Nephron progenitor cell (in vitro differentiated cells): ENCODE measurements around the gene NIPAL3.
A peak's percentile ranks its signal among the peaks of the same experiment; 100 is the strongest.

Experiments
- DNase-seq: peaks from one replicate; pipeline ENCODE4 v3.0.0; 2021
- H3K27ac Mint-ChIP-seq: 2 replicates; pipeline ENCODE4 v1.8.0; 2021; ENCODE audit warnings: mild to moderate bottlenecking, moderate library complexity, mixed read lengths
- H3K27me3 Mint-ChIP-seq: 2 replicates; pipeline ENCODE4 v1.8.0; 2021; ENCODE audit warnings: mild to moderate bottlenecking, low read depth, mixed read lengths; ENCODE audit not compliant: poor library complexity
- H3K36me3 Mint-ChIP-seq: 2 replicates; pipeline ENCODE4 v1.8.0; 2021; ENCODE audit warnings: low read depth, mixed read lengths
- H3K4me1 Mint-ChIP-seq: 2 replicates; pipeline ENCODE4 v1.8.0; 2021; ENCODE audit warnings: mixed read lengths
- H3K4me3 Mint-ChIP-seq: 2 replicates; pipeline ENCODE4 v1.8.0; 2021; ENCODE audit warnings: mild to moderate bottlenecking, moderate library complexity, mixed read lengths
- H3K9me3 Mint-ChIP-seq: 2 replicates; pipeline ENCODE4 v1.8.0; 2021; ENCODE audit warnings: mild to moderate bottlenecking, moderate library complexity, mixed read lengths
- CTCF ChIP-seq: fragments of 200-600 bp; sonication (generic); IDR thresholded peaks from 2 replicates; pipeline ENCODE4 v1.5.0; 2021; ENCODE audit warnings: antibody characterized with exemption

Gene NIPAL3

DNA sequence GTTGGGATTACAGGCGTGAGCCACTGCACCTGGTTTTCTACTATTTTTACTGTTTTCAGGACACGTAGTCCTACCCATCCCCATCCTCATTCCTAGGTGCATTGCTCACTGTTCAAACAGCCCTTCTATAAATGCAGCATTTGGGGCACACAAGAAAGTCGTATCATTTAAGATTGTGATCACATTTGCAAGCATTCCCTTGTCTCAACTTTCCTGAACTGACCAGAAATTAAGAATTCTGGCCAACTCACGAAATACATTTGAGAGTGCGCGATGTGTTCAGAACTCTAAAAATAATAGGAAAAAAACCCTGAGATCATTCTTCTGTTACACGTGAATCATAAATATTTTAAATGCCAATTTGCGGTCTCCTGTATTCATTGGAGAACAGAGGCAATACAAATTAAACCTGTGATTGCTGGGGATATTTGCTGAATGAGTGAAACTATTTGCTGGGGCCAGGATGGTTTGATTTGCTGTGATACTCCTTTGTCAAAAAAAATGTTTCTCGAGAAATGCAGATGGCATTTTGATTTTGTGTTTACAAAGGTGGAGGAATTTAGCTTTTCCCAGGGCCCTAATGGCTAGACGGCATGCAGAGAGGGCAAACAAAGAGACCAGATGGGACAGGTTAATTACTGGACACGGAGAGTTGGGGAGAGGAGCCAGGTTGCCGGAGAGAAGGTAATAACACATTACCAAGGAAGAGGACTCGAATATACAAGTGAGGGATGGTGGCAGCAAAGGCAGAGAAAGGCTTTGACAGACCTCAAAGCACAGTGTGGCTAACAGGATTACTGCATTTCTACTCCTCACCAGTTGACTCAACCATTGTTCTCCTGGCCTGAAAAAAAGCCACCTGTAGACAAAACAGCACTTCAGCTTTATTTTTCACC lies 40.5 kb upstream of the NIPAL3 start:
- no peak for TF ChIP-seq CTCF
- H3K4me1 Mint-ChIP-seq, result peaks cover 31% of the 10 kb centered on the region
- H3K27me3 Mint-ChIP-seq, result peaks cover 7% of the 10 kb centered on the region
- peaks cover 20% of the 10 kb centered on the region for H3K36me3 Mint-ChIP-seq
- peak overlapping the region; percentile 21 for H3K27ac Mint-ChIP-seq
- no peak for DNase-seq
- no peak overlapping the region for H3K4me3 Mint-ChIP-seq
- no peaks in the 10 kb centered on the region for H3K9me3 Mint-ChIP-seq

GRCh38 chr1:24379733-24380315 lies 35.8 kb upstream of the NIPAL3 start:
- H3K4me3 Mint-ChIP-seq, result no peak overlapping the region
- H3K27ac Mint-ChIP-seq, result peak overlapping the region; percentile 40
- no peaks in the 10 kb centered on the region for H3K9me3 Mint-ChIP-seq
- TF ChIP-seq CTCF, result no peak
- no peak for DNase-seq
- peaks cover 17% of the 10 kb centered on the region for H3K4me1 Mint-ChIP-seq
- peaks cover 31% of the 10 kb centered on the region for H3K36me3 Mint-ChIP-seq
- H3K27me3 Mint-ChIP-seq, result peaks cover 4% of the 10 kb centered on the region

DNA sequence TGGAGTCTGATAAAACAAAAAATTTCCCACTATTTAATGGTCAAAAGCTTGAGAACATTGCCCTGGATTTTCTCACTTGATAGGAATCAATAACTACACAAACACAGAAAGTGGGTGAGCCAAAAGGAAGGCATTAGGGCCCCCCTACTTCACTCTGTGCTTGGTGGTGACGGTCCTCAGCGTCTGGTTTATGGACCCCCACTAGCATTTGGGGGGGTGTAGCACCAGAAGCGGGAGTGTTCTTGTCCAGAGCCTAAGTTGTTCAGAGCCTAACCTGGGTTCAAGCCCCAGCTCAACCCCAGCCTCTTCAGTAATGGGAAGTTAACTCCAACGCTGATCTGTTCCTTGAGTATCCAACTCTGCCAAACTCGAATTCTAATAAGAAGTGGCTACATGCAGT lies 35.1 kb upstream of the NIPAL3 start:
- no peak for DNase-seq

DNA sequence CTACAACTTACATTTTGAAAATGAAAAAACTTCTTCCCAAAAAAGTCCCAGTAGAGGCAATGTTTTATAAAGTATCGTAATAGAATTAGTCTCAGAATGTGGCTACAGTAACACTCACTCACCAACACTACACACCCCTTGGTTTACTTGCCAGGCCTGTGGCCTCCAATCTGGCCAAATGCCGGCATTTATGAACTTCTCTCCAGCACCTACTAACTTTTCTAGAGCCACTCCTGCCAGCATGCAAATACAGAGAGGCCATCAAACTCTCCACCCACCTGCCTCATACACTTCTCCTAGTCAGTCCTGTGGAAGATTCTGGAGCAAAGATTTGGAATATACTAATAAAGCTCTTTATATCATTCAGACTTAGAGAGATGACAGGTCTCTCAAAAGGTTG lies 34.3 kb upstream of the NIPAL3 start:
- peaks cover 36% of the 10 kb centered on the region for H3K36me3 Mint-ChIP-seq
- H3K27me3 Mint-ChIP-seq, result peaks cover 2% of the 10 kb centered on the region
- no peak for TF ChIP-seq CTCF
- no peak overlapping the region for H3K4me3 Mint-ChIP-seq
- H3K9me3 Mint-ChIP-seq, result no peaks in the 10 kb centered on the region
- peak overlapping the region; percentile 33 for H3K27ac Mint-ChIP-seq
- H3K4me1 Mint-ChIP-seq, result peaks cover 5% of the 10 kb centered on the region
- DNase-seq, result no peak

More for the DNA sequence above, 35.1 kb upstream of the NIPAL3 start:
- peaks cover 4% of the 10 kb centered on the region for H3K27me3 Mint-ChIP-seq
- peaks cover 36% of the 10 kb centered on the region for H3K36me3 Mint-ChIP-seq
- no peak for TF ChIP-seq CTCF
- H3K4me1 Mint-ChIP-seq, result peaks cover 10% of the 10 kb centered on the region
- H3K27ac Mint-ChIP-seq, result no peak overlapping the region
- H3K4me3 Mint-ChIP-seq, result no peak overlapping the region
- H3K9me3 Mint-ChIP-seq, result no peaks in the 10 kb centered on the region

DNA sequence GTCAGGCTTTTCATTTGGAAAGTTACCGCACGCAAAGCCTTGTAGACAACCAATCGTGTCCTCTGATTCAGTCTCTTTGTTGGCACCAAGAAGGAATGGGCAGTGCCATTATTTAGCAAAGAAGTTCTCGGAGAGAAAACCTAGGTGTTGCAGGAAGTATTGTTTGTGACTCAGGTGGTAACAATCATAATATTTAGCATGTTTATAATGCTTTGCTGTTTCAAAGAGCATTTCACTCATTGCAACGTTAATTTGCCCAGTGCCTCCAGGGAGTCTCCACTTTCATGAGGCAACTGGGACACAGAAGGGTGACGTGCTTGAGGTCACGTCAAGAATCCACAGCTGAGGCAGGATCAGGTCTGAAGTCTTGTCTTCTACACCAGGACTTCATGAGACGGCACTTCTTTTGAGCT lies 33.4 kb upstream of the NIPAL3 start:
- Mint-ChIP-seq H3K36me3 (peaks cover 42% of the 10 kb centered on the region), H3K27ac (no peak overlapping the region), H3K27me3 (no peaks in the 10 kb centered on the region), H3K9me3 (no peaks in the 10 kb centered on the region), H3K4me3 (no peak overlapping the region), H3K4me1 (peaks cover 5% of the 10 kb centered on the region)
- DNase-seq, result no peak
- no peak for TF ChIP-seq CTCF
